Ascending aorta (tissue), 2 donors: ENCODE measurements around the gene HIVEP3. TPM values are rescaled to one million over a fixed set of nuclear protein-coding genes. Genes with fewer than 3 reads are reported as not detected.
A peak's percentile ranks its signal among the peaks of the same experiment; 100 is the strongest.

Experiments
- DNase-seq, 2 donors: peaks; one replicate each; pipeline ENCODE4 v3.0.0-alpha.2; 2019; ENCODE audit warnings: low spot score in 2 of 2
- H3K27ac ChIP-seq, 2 donors: fragments of 200-600 bp; sonication (generic); one replicate each; pipeline ENCODE4 v1.5.1; 2016 to 2017; ENCODE audit warnings: mild to moderate bottlenecking in 1 of 2
- H3K27me3 ChIP-seq: fragments of 200-600 bp; sonication (generic); one replicate; pipeline ENCODE4 v1.5.1; 2017
- H3K36me3 ChIP-seq, 2 donors: fragments of 200-600 bp; sonication (generic); one replicate each; pipeline ENCODE4 v1.5.1; 2016
- H3K4me1 ChIP-seq, 2 donors: fragments of 200-600 bp; sonication (generic); one replicate each; pipeline ENCODE4 v1.5.1; 2016 to 2017; ENCODE audit warnings: mild to moderate bottlenecking in 1 of 2
- H3K4me3 ChIP-seq, 2 donors: fragments of 200-600 bp; sonication (generic); one replicate each; pipeline ENCODE4 v1.5.1; 2016 to 2017; ENCODE audit warnings: mild to moderate bottlenecking in 1 of 2
- H3K9me3 ChIP-seq, 2 donors: fragments of 200-600 bp; sonication (generic); one replicate each; pipeline ENCODE4 v1.5.1; 2016
- CTCF ChIP-seq, 3 experiments: fragments of 200-600 bp in 2 of 3; fragments of 450-650 bp in 1 of 3; sonication (generic) in 2 of 3; IDR thresholded peaks; one replicate each; pipeline ENCODE4 v1.5.1; 2016 to 2019; ENCODE audit warnings: antibody characterized with exemption in 3 of 3, mild to moderate bottlenecking in 1 of 3, moderate library complexity in 1 of 3
- intact Hi-C: fragments of 100-400 bp; cut with DNase I; formaldehyde crosslinking; loops from one replicate; pipeline ENCODE4 v1.15.1; 2023
- total RNA-seq: library from RNA; depleted of rRNA; stranded (reverse); fragments of >200 nt; gene quantifications from one replicate; pipeline ENCODE4 v1.1.0, GENCODE V29; 2016

Gene HIVEP3
- total RNA-seq, 1 donor from 2014 or later: 0.32 TPM

GRCh38 chr1:41641941-41642527 lies 276.7 kb downstream of the HIVEP3 start:
- no peak overlapping the region for H3K4me3 ChIP-seq
- DNase-seq: peak in 1 of 2 donors; percentile 54
- no peaks in the 10 kb centered on the region for H3K36me3 ChIP-seq
- H3K4me1 ChIP-seq: no peaks in the 10 kb centered on the region
- intact Hi-C loops: no loop called here
- no peaks in the 10 kb centered on the region for H3K9me3 ChIP-seq
- TF ChIP-seq CTCF (IDR thresholded peaks at IDR 0.05): no peak
- no peak overlapping the region for H3K27ac ChIP-seq
- no peaks in the 10 kb centered on the region for H3K27me3 ChIP-seq

GRCh38 chr1:41641475-41641814 lies 277.3 kb downstream of the HIVEP3 start:
- no peaks in the 10 kb centered on the region for H3K9me3 ChIP-seq
- no peaks in the 10 kb centered on the region for H3K4me1 ChIP-seq
- no peak overlapping the region for H3K4me3 ChIP-seq
- intact Hi-C loops: no loop called here
- H3K27me3 ChIP-seq: no peaks in the 10 kb centered on the region
- H3K27ac ChIP-seq: no peak overlapping the region
- DNase-seq: no peak
- TF ChIP-seq CTCF (IDR thresholded peaks at IDR 0.05): no peak
- H3K36me3 ChIP-seq: no peaks in the 10 kb centered on the region

GRCh38 chr1:41640756-41641474 lies 277.8 kb downstream of the HIVEP3 start:
- no peak overlapping the region for H3K4me3 ChIP-seq
- TF ChIP-seq CTCF (IDR thresholded peaks at IDR 0.05): no peak
- DNase-seq: peak in 1 of 2 donors; percentile 42
- H3K9me3 ChIP-seq: no peaks in the 10 kb centered on the region
- no peaks in the 10 kb centered on the region for H3K4me1 ChIP-seq
- H3K27ac ChIP-seq: no peak overlapping the region
- intact Hi-C loops: no loop called here
- no peaks in the 10 kb centered on the region for H3K36me3 ChIP-seq
- H3K27me3 ChIP-seq: no peaks in the 10 kb centered on the region

- Histone ChIP-seq H3K4me1 (no peaks in the 10 kb centered on the region), H3K4me3 (no peak overlapping the region), H3K9me3 (no peaks in the 10 kb centered on the region), H3K27ac (no peak overlapping the region), H3K27me3 (no peaks in the 10 kb centered on the region), H3K36me3 (no peaks in the 10 kb centered on the region)
- peak in 1 of 2 donors; percentile 11 for DNase-seq
- intact Hi-C loops: no loop called here
- no peak for TF ChIP-seq CTCF (IDR thresholded peaks at IDR 0.05)
These were observed 278.5 kb downstream of the HIVEP3 start for GRCh38 chr1:41640141-41640751.

- H3K27me3 ChIP-seq: no peaks in the 10 kb centered on the region
- H3K27ac ChIP-seq: no peak overlapping the region
- no peak overlapping the region for H3K4me3 ChIP-seq
- no peaks in the 10 kb centered on the region for H3K9me3 ChIP-seq
- DNase-seq: peak in 1 of 2 donors; percentile 59
- TF ChIP-seq CTCF (IDR thresholded peaks at IDR 0.05): no peak
- intact Hi-C loops: no loop called here
- H3K36me3 ChIP-seq: no peaks in the 10 kb centered on the region
- H3K4me1 ChIP-seq: no peaks in the 10 kb centered on the region
These were observed 279.3 kb downstream of the HIVEP3 start for GRCh38 chr1:41639332-41639936.
